ENCODE results near the gene MYBL2. TPM values are rescaled to one million over a fixed set of nuclear protein-coding genes. Genes with fewer than 3 reads are reported as not detected.

MYBL2 gene
- total and polyA plus RNA-seq, 2 donors (not counting 3 experiments of a cell fraction or from before 2014, with no cell fraction given), result 35.7 to 105 TPM

DNA sequence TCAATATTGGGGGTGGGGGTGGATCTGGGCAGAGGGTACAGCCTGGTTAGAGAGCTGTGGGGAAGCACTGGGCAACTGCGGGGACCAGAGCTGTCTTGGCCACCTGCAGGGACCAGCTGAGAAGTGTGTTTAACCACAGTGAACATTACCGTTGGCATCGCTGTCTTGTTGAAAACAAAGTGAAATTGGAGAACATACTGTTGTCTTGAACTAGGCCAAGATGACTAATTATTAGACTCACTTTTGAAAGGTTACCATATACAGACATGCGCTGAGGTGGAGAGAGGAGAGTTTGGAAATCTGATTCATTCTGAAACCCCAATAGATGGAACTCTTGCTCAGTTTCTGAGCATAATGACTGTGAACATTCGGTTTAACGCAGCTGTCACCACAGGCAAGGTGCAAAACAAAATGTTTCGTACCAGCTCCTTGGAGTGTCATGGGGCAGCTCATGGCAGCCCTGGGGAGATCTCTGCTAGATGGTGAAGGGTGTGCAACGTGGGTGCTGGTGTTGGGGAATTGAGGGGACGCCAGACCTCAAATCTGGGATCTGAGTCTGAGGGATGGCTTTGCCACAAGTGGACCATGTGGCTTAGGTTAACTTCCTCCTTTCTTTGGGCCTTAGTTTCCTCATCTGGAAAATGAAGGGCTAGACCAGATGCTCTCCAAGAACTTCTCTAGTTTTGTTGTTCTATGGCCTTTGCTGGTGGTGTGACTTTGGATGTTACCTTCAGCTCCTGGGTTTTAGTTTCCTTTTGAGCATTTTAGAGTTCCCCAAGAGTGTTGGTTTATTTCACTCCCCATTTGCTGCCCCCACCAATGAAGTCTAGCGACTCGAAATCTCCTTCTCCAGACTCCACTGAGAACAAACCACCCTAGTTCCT is 84.5 kb downstream of the MYBL2 start:
- BruUV-seq (replicated peaks), result no TSS peak
- no peak overlapping the region for H3K9ac ChIP-seq (replicated peaks; ENCODE audit: extremely low read depth, insufficient read depth, low read length)
- no peaks in the 10 kb centered on the region for H3K27me3 ChIP-seq (ENCODE audit: control insufficient read depth in 2 of 2, insufficient read depth in 2 of 2, low read length in 2 of 2)
- intact Hi-C loops (cut with micrococcal nuclease), result loop anchor here (2.0 kb wide), 1 partner anchor 439 kb away; no protein-coding TSS in a partner anchor
- no peak for DNase-seq (ENCODE audit: low read depth, low spot score)
- TF ChIP-seq JUN (IDR thresholded peaks at IDR 0.05; ENCODE audit: borderline replicate concordance, insufficient read depth, insufficient read length, low read depth) (no peak), EZH2 (IDR thresholded peaks at IDR 0.05; ENCODE audit: borderline replicate concordance, low read depth, low read length, severe bottlenecking) (no peak), POLR2AphosphoS5 (IDR thresholded peaks at IDR 0.05; ENCODE audit: insufficient read depth, low read depth, low read length) (no peak), MYC (IDR thresholded peaks at IDR 0.05; ENCODE audit: low read depth, low read length) (no peak), POLR2A (IDR thresholded peaks at IDR 0.05; ENCODE audit: low read depth, low read length) (no peak), GATA2 (IDR thresholded peaks at IDR 0.05; ENCODE audit: insufficient read depth, insufficient read length, low read depth, low read length) (no peak), FOS (IDR thresholded peaks at IDR 0.05; ENCODE audit: borderline replicate concordance, insufficient read depth, low read length) (no peak)
- TF ChIP-seq, protein P1, sequence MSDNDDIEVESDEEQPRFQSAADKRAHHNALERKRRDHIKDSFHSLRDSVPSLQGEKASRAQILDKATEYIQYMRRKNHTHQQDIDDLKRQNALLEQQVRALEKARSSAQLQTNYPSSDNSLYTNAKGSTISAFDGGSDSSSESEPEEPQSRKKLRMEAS (IDR thresholded peaks at IDR 0.05; ENCODE audit: insufficient read depth, insufficient read length), result no peak
- TF ChIP-seq, protein P2, sequence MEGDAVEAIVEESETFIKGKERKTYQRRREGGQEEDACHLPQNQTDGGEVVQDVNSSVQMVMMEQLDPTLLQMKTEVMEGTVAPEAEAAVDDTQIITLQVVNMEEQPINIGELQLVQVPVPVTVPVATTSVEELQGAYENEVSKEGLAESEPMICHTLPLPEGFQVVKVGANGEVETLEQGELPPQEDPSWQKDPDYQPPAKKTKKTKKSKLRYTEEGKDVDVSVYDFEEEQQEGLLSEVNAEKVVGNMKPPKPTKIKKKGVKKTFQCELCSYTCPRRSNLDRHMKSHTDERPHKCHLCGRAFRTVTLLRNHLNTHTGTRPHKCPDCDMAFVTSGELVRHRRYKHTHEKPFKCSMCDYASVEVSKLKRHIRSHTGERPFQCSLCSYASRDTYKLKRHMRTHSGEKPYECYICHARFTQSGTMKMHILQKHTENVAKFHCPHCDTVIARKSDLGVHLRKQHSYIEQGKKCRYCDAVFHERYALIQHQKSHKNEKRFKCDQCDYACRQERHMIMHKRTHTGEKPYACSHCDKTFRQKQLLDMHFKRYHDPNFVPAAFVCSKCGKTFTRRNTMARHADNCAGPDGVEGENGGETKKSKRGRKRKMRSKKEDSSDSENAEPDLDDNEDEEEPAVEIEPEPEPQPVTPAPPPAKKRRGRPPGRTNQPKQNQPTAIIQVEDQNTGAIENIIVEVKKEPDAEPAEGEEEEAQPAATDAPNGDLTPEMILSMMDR (IDR thresholded peaks at IDR 0.05; ENCODE audit: extremely low read depth in 1 of 2, insufficient read depth in 1 of 2, low read depth in 1 of 2, low read length in 2 of 2), result no peak
- FAIRE-seq, result no peak
- H4K20me1 ChIP-seq (replicated peaks; ENCODE audit: control insufficient read depth, extremely low read depth, insufficient read depth, low read length), result no peaks in the 10 kb centered on the region
- H3K4me3 ChIP-seq (replicated peaks in 1 of 3; ENCODE audit: insufficient read depth in 1 of 3, low read depth in 1 of 3, low read length in 3 of 3), result no peak overlapping the region
- no peaks in the 10 kb centered on the region for H3K9me3 ChIP-seq (replicated peaks; ENCODE audit: control insufficient read depth, insufficient read depth, low read length)
- no peaks in the 10 kb centered on the region for H3K79me2 ChIP-seq (ENCODE audit: control insufficient read depth, insufficient read depth, low read length)
- dilution Hi-C loops (cut with MboI; ENCODE audit: extremely low pct_ligation_motif_present, low sequenced_read_pairs), result loop anchor here (25.0 kb wide), 1 partner anchor 161 kb away; the partner anchor contains the start of gene TOX2
- H3K27ac ChIP-seq (ENCODE audit: insufficient read depth, low read depth, low read length), result no peak overlapping the region
- H2AFZ ChIP-seq (ENCODE audit: low read depth, low read length), result peak overlapping the region; percentile 14
- H3K4me2 ChIP-seq (ENCODE audit: insufficient read depth, low read length), result no peak overlapping the region
- ChIA-PET CTCF (interaction anchor here (0.8 to 9.9 kb wide), 21 partner anchors 14 to 439 kb away, joined by 3 to 191 read pairs (median 5); no protein-coding TSS in a partner anchor), POLR2A (interaction anchor here (0.5 kb wide), 1 partner anchor 89 kb away, joined by 3 read pairs; no protein-coding TSS in a partner anchor)
- H3K4me1 ChIP-seq (ENCODE audit: control insufficient read depth, extremely low read depth, insufficient read depth, low read length), result peaks cover 12% of the 10 kb centered on the region
- no peaks in the 10 kb centered on the region for H3K36me3 ChIP-seq (ENCODE audit: control insufficient read depth in 2 of 2, extremely low read depth in 1 of 2, insufficient read depth in 2 of 2, low read length in 2 of 2)
- H3K9me1 ChIP-seq (replicated peaks; ENCODE audit: control insufficient read depth, extremely low read depth, insufficient read depth, low read length), result no peaks in the 10 kb centered on the region
